ENCODE measurements around the gene MYO9B.

- TF ChIP-seq CTCF (IDR thresholded peaks at IDR 0.05) (no peak), MYC (IDR thresholded peaks at IDR 0.05; ENCODE audit: borderline replicate concordance, low read length) (0 out of 2 replicates have a peak, but pooled peaks have one; percentile 12), POLR2A (IDR thresholded peaks at IDR 0.05; ENCODE audit: low read length) (peak; percentile 43), HDAC2 (IDR thresholded peaks at IDR 0.05) (no peak), HEYL (CRISPR knock-in tag; IDR thresholded peaks at IDR 0.05) (no peak), RAD21 (conservative IDR thresholded peaks at IDR 0.05 in 1 of 2, IDR thresholded peaks at IDR 0.05 in 1 of 2) (no peak), CEBPB (IDR thresholded peaks at IDR 0.05) (peak in 1 of 2 experiments; percentile 79; a peak in 2 of 4 replicates), ZSCAN20 (CRISPR knock-in tag; IDR thresholded peaks at IDR 0.05) (no peak), RFX5 (IDR thresholded peaks at IDR 0.05) (no peak), E2F6 (IDR thresholded peaks at IDR 0.05; ENCODE audit: borderline replicate concordance, low read depth) (0 out of 2 replicates have a peak, but pooled peaks have one; percentile 25), CHD2 (IDR thresholded peaks at IDR 0.05; ENCODE audit: low read length, partially characterized antibody) (no peak), CBX2 (IDR thresholded peaks at IDR 0.05; ENCODE audit: borderline replicate concordance, low read depth) (no peak)
- TF ChIP-seq, protein P1, sequence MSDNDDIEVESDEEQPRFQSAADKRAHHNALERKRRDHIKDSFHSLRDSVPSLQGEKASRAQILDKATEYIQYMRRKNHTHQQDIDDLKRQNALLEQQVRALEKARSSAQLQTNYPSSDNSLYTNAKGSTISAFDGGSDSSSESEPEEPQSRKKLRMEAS (IDR thresholded peaks at IDR 0.05): peak; percentile 29; the same call in 1 of the 2 replicates
- TF ChIP-seq, protein P2, sequence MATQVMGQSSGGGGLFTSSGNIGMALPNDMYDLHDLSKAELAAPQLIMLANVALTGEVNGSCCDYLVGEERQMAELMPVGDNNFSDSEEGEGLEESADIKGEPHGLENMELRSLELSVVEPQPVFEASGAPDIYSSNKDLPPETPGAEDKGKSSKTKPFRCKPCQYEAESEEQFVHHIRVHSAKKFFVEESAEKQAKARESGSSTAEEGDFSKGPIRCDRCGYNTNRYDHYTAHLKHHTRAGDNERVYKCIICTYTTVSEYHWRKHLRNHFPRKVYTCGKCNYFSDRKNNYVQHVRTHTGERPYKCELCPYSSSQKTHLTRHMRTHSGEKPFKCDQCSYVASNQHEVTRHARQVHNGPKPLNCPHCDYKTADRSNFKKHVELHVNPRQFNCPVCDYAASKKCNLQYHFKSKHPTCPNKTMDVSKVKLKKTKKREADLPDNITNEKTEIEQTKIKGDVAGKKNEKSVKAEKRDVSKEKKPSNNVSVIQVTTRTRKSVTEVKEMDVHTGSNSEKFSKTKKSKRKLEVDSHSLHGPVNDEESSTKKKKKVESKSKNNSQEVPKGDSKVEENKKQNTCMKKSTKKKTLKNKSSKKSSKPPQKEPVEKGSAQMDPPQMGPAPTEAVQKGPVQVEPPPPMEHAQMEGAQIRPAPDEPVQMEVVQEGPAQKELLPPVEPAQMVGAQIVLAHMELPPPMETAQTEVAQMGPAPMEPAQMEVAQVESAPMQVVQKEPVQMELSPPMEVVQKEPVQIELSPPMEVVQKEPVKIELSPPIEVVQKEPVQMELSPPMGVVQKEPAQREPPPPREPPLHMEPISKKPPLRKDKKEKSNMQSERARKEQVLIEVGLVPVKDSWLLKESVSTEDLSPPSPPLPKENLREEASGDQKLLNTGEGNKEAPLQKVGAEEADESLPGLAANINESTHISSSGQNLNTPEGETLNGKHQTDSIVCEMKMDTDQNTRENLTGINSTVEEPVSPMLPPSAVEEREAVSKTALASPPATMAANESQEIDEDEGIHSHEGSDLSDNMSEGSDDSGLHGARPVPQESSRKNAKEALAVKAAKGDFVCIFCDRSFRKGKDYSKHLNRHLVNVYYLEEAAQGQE (IDR thresholded peaks at IDR 0.05): no peak
These were observed 150.7 kb downstream of the MYO9B start, which contains the start of gene OCEL1 for GRCh38 chr19:17226002-17226933.

Measured in A549 (cell line).